Measurements from ENCODE around the gene ETFA.
"Not testable (repeated sequence)": the region's sequence is repeated elsewhere in the genome, so short reads cannot be mapped to it uniquely, and the experiment has no call there.

ETFA gene

DNA sequence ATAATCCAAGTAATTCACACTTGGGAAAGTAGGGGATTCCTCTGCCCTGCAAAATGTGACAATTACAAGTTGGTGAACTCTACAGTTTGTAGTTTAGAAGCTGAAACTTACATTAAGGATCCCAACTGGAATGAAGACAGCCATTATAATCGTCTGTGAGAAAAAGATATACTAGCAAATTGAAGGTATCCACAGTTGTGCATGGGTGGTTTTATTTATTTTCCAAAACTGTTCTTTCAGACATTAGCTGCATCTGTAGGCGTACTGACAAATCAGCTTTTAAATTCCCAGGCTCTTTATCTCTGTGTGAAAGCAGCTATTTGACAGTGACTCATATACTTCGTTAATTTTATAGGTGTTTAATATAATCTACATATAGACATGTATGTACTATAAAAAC, 12.8 kb upstream of the ETFA start:
- DNase-seq, result no peak

DNA sequence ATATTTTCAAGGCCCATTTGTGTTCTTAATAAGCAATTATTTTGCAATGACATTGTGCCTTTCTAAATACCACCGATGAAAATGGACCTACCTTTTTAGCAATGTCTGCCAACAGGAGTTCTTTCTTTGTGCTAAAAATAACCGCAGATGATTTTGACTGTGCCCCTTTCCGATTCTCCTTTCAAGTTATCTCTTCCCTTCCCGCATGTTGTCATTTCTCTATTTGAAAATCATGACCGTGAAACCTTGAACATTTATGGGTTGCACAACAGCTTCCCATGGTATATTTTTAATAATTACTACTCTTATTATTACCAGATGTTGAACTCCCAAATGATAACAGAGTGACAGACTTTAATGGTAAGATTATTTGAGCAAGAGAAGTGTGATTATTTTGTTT, 10.3 kb upstream of the ETFA start:
- DNase-seq, result no peak

DNA sequence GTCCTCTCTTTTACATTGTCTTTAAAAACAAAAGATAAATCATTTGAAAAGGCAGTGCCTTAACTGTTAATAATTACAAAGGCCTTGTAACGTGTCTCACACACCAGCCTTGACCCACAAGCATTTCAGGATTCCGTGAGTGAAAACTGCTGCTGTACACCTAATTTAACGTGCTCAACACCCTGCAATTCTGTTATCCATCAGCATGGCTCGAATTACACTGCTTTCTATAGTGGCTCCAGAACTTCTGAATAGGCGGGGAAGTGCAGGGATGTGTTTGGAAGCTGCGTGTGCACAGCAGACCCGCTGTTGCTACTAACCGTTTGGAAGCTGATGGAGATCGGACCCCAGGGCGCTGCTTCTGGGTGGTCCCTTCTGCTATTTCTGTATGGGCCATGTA, 9.9 kb upstream of the ETFA start:
- no peak for DNase-seq

DNA sequence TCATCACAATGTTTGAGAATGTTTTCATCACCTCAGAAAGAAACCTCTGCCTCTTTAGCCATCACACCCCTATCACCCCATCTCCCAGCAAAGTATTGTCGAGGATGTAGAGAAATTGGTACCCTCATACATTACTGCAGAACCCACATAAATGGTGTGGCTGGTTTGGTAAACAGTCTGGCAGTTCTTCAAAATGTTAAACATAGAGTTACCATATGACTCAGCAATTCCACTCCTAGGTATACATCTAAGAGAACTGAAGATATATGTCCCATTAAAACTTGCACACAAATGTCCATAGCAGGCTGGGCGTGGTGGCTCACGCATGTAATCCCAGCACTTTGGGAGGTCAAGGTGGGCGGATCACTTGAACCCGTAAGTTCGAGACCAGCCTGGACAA, 8.7 kb upstream of the ETFA start:
- DNase-seq, result no peak

DNA sequence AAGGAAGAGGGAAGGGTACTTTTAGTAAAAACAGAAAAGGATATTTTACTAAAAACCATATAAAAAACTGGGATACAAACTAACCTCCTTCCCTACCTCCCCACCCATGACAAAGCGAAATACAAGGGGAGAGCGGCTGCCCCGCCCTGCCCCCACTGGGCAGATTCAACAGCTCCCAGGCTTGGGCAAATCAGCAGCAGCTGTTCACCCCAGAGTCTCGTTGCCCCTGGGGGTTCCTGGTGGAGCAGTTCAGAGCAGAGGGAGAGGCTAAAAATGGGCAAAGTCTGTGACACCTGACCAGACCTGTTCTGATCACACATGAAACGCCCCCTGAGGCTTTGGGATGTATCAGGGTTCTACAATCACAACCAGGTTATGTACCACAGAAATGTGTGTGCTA, 2.5 kb upstream of the ETFA start:
- DNase-seq, result no peak

DNA sequence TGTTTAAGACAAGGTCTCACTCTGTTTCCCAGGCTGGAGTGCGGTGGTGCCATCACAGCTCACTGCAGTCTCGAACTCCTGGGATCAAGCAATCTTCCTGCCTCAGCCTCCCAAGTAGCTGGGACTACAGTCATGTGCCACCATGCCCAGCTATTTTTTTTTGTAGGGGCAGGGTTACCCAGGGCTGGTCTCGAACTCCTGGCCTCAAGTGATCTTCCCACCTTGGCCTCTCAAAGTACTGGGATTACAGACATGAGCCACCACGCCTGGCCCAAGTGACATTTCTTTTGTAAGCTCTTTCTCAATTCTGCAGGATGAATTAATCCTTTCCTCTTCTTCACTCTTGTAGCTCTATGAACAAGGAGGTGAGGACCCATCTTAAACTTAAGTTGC, 1.9 kb upstream of the ETFA start:
- not testable (repeated sequence) for DNase-seq

DNA sequence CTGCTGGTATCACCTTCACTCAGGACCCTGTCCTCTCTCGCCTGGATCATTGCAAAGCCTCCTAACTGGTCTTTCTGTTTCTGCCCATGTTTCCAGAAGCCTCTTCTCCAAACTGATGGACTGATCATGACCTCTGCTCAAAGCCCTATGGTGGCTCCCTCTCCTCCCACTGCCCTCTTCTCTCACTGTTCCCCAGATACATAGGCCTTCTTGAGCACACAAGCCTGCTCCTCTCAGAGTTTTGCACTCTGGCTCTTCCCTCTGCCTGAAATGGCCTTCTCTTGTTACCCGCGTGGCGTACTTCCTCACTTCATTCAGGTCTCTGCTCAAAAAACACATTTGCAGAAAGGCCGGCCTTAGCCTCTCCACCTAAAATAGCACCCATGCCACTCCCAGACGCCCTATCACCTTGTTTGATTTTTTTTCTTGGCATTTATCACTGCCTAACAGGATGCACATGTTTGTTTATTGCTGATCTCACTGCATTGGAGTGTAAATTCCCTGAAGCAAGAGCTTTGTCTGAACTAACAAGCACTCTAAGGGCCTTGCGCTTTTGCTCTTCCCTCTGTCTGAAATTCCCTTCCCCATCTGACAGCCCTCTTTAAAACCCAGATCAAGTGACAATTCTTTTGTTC, 1.4 kb upstream of the ETFA start:
- no peak for DNase-seq

DNA sequence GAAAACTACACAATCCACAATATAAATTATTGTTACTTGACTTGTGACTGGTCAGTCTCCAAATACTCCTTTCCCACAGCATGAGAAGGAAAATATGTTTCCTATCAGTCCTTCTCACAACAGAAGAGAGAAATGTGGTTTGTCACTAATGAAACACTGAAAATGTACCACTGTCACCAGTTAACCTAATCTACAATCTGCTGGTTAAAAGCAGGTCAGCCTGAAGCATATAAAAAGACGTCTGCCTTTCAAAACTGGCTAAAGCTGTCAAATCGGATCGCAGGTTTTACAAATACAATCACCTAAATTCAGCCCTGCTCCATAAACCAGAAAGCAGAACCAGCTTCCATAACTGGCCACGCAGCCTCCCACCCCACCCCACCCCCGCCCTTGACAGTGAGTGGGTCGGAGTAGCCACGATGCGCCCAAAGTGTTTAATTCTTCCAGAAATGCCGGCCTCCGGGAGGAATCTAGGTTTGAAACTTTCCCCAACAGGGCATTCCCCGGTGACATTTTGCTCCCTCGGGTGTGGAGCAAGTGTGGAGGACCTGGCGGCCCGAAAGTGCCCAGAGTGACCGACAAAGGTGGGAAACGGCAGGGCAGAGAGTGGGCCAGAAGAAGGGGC, 682 bp downstream of the ETFA start:
- DNase-seq, result no peak

DNA sequence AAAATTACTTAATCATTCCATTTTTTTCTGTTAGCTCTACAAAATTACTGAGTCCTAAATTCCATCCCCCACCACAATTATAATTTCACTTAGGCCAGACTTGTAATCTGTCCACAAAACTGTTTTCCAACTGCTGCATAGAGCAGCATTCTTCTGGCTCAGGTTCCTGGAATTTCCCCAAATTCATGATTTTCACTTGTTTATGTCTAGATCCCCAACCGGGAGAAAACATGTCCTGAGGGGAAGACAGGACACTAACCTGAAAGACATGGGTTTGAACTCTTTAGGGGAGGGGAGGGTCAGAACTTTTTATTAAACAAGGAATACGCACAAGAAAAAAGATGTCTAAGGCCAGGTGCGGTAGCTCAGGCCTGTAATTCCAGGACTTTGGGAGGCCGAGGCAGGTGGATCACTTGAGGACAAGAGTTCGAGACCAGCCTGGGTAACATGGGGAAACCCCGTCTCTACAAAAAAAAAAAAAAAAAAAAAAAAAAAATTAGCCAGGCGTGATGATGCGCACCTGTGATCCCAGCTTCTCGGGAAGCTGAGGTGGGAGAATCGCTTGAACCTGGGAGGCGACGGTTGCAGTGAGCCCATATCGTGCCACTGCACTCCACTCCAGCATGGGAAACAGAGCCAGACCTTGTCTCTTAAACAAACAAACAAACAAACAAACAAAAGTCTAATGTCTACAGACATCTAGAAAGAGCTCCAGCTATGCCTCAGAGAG, 1.5 kb downstream of the ETFA start:
- no peak for DNase-seq

DNA sequence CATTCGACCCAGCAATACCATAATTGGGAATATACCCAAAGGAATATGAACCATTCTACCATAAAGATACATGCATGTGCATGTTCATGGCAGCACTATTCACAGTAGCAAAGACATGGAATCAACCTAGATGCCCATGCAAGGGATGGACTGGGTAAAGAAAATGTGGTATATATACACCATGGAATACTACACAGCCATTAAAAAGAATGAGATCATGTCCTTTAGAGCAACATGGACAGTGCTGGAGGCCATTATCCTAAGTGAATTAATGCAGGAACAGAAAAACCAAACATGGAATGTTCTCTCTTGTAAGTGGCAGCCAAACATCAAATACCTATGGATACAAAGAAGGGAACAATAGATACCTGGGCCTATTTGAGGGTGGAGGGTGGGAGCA, 7.4 kb downstream of the ETFA start:
- no peak for DNase-seq

DNA sequence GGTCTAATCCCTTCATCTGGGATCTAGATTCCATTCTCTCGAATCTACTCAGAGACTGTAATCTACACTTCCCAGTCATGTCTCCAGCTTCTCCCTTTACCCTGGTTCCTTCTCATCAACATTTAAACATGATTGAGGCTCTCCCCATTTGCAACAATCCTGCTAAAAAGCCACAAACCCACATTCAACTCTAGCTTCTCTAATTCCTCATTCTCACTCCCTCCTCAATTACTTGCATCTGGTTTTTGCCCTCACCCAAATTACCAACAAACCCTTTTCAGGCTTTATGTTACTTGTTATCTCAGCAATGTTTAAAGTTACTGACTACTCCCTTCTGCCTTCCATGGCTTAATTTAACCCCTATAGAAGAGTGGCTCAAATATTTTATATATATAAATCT, 11.5 kb downstream of the ETFA start:
- DNase-seq, result no peak

DNA sequence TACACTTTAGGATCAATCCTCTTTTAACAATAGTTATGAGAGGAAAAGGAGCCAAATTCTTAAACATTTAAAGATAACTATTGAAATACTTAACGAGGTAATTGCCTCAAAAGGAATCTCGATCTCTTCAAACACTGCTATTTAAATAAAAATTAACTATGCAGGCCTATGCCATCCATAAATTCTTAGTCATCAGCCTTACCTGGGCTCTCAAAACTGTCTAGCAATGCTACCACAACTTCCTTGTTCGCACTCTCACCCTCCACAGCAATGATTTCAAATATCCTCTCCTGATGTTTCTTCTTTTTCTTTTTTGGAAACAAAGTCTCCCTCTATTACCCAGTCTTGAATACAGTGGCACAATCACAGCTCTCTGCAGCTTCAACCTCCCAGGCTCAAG, 12.3 kb downstream of the ETFA start:
- no peak for DNase-seq

DNA sequence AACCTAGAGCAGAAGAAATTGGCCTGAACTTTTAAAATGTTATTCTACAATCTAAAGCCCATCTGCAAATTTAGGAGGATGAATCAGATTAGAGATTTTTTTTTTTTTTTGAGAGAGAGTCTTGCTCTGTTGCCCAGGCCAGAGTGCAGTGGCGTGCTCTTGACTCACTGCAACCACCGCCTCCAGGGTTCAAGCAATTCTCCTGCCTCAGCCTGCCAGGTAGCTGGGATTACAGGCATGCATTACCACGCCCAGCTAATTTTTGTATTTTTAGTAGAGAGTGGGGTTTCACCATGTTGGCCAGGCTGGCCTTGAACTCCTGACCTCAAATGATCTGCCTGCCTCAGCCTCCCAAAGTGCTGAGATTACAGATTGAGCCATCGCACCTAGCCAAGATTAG, 13.3 kb downstream of the ETFA start:
- DNase-seq, result not testable (repeated sequence)

DNA sequence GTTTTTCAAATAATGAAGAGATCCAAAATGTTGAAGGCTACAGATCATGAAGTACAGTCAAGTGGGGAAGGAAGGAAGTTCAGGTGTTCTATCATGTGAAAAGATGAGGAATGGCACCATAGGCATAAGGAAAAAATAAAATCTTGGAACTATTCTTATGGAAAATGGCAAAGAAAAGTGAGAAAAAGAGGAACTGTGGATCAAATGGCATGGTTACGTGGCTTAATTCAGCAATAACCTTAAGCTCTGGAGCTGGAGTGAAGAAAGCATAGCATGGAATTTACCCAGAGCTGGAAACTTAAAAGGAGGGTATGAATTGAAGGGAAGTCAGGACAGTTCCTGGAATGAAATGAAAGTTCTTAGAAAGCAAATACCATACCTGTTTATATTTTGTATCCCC, 14.4 kb downstream of the ETFA start:
- DNase-seq, result no peak

DNA sequence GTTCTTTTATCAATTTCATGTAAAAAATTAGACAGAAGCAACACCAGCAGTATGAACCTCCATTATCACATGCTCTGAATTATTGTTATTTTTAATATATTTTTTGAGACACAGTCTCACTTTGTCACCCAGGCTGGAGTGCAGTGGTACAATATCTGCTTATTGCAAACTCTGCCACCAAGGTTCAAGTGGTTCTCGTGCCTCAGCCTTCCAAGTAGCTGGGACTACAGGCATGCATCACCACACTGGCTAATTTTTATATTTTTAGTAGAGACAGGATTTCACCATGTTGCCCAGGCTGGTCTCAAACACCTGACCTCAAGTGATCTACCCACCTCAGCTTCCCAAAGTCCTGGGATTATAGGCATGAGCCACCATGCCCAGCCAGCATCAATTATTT, 16.8 kb downstream of the ETFA start:
- DNase-seq, result not testable (repeated sequence)

DNA sequence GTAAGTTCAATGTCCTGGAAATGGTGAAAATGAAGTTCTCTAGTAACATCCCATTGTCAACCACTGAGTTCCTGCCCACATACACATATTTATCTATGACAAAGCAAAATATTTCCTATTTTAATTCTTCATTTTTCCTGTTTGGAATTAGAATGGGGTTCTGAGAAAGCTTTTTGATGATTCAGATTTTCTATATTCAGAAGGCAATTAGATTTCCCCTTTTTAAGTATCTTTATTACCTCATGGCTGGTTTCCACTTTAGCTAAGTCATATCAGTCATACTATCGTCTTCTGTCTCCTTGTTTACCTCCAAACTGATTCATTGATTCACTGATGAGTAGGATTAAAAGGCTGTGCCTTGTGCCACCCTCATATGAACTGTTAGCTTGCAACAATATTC, 17.9 kb downstream of the ETFA start:
- no peak for DNase-seq

DNA sequence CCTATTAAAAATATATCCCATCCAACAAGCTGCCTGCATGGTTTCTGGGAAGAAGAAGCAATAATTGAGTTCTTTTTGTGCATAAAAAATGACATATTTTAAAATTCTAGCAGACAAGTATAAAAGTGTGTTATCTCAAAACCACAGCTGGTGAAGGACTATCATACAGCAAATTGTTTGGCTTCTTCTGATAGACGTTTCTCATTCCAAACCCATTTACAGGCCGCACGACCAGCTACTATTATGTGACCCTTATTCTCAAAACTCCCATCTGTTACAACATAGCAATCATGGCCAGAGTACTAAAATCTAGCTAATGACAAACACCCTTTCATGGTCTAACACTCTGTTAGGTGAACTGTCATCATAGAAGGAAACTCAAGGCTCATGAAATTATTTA, 21.7 kb downstream of the ETFA start:
- no peak for DNase-seq

DNA sequence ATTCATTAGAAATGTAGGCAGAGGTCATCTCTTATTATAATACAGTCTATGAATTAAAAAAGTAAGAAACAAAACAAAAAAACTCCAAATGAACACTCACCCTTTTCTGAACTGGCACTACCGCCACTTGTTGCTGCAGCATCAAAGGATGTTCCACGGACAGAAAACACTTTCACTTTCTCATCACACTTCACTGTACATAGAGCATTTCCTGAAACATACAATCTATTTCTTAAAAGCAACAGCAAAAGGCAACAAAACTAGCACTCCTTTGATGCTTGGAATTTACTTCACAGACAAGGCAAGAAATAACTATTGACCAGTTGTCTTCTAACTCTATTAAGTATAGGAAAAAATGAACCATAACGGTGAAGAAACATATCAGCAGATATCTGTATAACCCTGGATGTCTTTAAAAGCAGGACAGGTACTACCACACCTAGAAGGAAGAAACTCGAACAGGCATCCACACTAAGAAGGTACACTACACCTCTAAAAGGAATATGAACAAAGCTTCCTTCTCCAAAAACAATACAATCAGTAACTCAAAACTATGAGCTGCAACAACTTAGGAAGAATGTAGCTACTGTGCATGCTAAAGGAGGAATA, 24.9 kb downstream of the ETFA start:
- peak; percentile 61 for DNase-seq

DNA sequence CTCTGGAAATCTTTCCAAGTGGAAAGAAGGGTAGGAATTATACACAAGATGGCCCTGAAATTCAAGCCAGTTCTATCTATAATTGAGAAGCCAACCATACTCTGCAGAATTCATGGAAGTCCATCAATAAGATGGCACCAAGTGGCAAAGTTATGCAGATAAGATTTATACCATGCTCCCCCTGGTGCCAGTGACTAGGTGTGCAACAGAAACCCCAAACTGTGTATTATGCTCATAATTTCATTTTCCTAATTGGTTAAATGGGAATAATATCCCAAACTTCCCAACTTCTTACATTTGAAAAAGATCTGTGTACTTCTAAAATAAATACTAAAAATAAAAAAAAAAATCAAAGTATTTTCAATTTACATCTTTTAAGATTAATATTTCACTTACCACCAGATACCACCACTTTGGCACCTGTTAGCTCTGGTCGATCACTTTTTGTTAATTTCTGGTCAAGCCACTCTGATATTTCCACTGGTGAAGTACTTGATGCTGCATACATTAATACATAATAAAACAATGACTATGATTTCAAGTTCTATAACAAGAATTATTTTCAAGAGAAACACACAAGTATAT, 25.9 kb downstream of the ETFA start:
- peak; percentile 20 for DNase-seq

DNA sequence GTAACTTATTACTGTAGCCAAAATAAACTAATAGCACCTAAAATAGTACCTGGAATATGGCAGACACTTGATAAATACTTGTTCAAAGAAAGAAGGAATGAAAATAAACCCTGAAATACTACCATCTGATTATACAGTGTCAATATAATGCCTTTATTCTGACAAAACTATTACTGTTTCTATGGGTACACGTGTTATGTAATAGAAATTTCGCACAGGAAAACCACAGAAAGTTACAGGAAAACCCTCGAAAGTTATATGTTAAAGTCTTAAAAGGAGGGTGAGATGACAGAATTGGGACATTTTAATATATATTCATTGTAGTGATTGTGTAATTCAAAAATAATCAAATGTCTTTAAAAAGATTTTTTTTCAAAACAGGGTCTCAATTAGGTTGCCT, 28.8 kb downstream of the ETFA start:
- DNase-seq, result peak; percentile 37

DNA sequence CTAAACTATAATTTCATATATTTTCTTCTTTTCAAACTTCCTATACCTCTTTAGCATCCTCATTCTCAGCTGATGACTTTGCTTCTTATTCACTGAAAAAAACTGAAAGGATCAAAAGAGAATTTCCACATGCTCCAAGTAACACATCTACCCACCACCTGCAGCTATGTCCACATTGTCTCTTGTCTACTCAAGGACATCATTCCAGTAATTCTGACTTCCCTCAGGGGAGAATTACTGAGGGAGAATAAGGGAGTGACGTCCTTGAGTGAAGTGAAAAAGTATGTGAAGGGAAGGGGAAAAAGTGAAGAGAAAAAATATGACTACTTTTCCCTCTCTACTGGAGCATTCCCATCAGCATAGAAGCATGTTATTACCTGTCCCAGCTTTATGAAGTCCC, 32.6 kb downstream of the ETFA start:
- DNase-seq, result no peak

DNA sequence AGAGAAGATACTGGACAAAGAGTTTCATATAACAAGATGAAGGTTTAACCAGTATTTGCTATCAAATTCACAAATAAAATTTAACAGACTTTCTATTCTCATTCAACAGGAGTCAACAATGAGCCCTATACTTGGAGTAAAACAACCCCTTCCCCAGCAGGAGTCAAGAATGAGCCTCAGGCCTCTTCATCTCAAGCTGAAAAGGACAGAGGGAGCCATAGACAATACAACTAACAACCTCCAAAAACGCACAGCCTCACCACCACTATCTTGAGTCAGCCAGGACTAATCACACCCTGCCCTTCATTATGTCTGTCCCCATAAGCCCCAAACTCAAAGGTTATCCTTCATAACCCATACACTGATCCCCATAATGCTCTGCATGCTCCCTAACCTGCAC, 36.4 kb downstream of the ETFA start:
- no peak for DNase-seq

DNA sequence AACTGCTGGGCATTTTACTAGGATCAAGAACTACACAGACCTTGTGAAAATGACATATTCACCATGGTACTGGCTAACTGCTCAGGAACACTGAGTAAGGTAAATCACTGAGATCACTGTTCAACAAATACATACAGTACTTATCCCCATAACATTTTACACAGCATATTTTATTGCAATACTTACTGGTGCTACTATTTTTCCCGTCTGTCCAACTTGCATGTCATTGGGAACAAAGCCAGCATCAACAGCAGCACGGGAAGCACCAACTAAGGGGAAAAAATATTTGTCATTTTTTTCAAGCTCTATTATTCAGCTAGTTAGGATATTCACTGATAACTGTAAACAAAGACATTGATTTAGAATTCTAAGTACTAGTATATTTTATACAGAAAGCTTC, 37.0 kb downstream of the ETFA start:
- no peak for DNase-seq

DNA sequence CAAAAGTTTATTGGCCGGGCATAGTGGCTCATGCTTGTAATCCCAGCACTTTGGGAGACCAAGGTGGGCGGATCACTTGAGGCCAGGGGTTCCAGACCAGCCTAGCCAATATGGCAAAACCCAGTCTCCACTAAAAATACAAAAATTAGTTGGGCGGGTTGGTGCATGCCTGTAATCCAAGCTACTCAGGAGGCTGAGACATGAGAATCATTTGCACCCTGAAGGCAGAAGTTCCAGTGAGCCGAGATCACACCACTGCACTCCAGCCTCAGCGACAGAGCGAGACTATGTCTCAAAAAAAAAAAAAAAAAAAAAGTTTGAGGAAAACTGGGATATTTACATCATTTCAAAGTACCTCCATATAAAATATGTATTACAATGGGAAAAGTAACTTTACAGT, 40.4 kb downstream of the ETFA start:
- no peak for DNase-seq
